ENCODE measurements around the gene AP1S2. TPM values are rescaled to one million over a fixed set of nuclear protein-coding genes. Genes with fewer than 3 reads are reported as not detected.

Gene AP1S2
- total RNA-seq, 2 experiments from 2014 or later: 40.2 to 49.5 TPM

- Histone ChIP-seq H2AFZ (ENCODE audit: low read length) (peak overlapping the region; percentile 98), H3K27ac (ENCODE audit: low read depth, low read length, poor library complexity, severe bottlenecking) (peak overlapping the region; percentile 95)
- POLR2A ChIA-PET: interaction anchor here (0.7 to 1.4 kb wide), 9 partner anchors 9 to 245 kb away, joined by 3 to 4 read pairs (median 3); no protein-coding TSS in a partner anchor
Observed at GRCh38 chrX:15856636-15857035, 2.0 kb upstream of the AP1S2 start.

GRCh38 chrX:15856222-15856587, 1.6 kb upstream of the AP1S2 start:
- Histone ChIP-seq H3K4me2 (ENCODE audit: low read length) (peak overlapping the region; percentile 99), H3K4me3 (ENCODE audit: low read depth, low read length, poor library complexity, severe bottlenecking) (peak overlapping the region; percentile 83), H3K4me1 (ENCODE audit: insufficient read depth, low read length, poor library complexity, severe bottlenecking) (peaks cover 33% of the 10 kb centered on the region), H3K36me3 (ENCODE audit: insufficient read depth, low read length) (peaks cover 11% of the 10 kb centered on the region), H2AFZ (ENCODE audit: low read length) (peak overlapping the region; percentile 98), H3K27ac (ENCODE audit: low read depth, low read length, poor library complexity, severe bottlenecking) (peak overlapping the region; percentile 95), H3K79me2 (ENCODE audit: insufficient read depth, low read depth, low read length) (peaks cover 21% of the 10 kb centered on the region; the same call in 1 of the 2 replicates), H3K9me3 (ENCODE audit: low read length) (no peaks in the 10 kb centered on the region), H4K20me1 (ENCODE audit: insufficient read depth, low read length) (no peaks in the 10 kb centered on the region), H3K9me2 (ENCODE audit: insufficient read depth, low read length) (no peaks in the 10 kb centered on the region)
- ChIA-PET POLR2A (interaction anchor here (0.7 to 1.4 kb wide), 9 partner anchors 9 to 246 kb away, joined by 3 to 4 read pairs (median 3); no protein-coding TSS in a partner anchor), CTCF (ENCODE audit: unreplicated experiment) (no interaction called here)
- no TSS peak for BruUV-seq (replicated peaks)
- intact Hi-C loops (cut with micrococcal nuclease; ENCODE audit: unreplicated experiment): loop anchor here (5.0 kb wide), 1 partner anchor 256 kb away; no protein-coding TSS in a partner anchor
- peak; percentile 15 for DNase-seq (ENCODE audit: low spot score)
- no peak for TF ChIP-seq CTCF (conservative IDR thresholded peaks at IDR 0.05; ENCODE audit: low read length)
- no peak for TF ChIP-seq EZH2phosphoT487 (IDR thresholded peaks at IDR 0.05; ENCODE audit: borderline replicate concordance, low read depth, low read length)

More at GRCh38 chrX:15856636-15857035, 2.0 kb upstream of the AP1S2 start:
- Histone ChIP-seq H4K20me1 (ENCODE audit: insufficient read depth, low read length) (no peaks in the 10 kb centered on the region), H3K9me2 (ENCODE audit: insufficient read depth, low read length) (no peaks in the 10 kb centered on the region), H3K79me2 (ENCODE audit: insufficient read depth, low read depth, low read length) (peaks cover 21% of the 10 kb centered on the region; the same call in 1 of the 2 replicates), H3K36me3 (ENCODE audit: insufficient read depth, low read length) (peaks cover 6% of the 10 kb centered on the region), H3K4me1 (ENCODE audit: insufficient read depth, low read length, poor library complexity, severe bottlenecking) (peaks cover 31% of the 10 kb centered on the region), H3K4me2 (ENCODE audit: low read length) (peak overlapping the region; percentile 99), H3K9me3 (ENCODE audit: low read length) (no peaks in the 10 kb centered on the region), H3K4me3 (ENCODE audit: low read depth, low read length, poor library complexity, severe bottlenecking) (peak overlapping the region; percentile 83)
- DNase-seq (ENCODE audit: low spot score): no peak
- intact Hi-C loops (cut with micrococcal nuclease; ENCODE audit: unreplicated experiment): loop anchor here (5.0 kb wide), 1 partner anchor 256 kb away; no protein-coding TSS in a partner anchor
- CTCF ChIA-PET (ENCODE audit: unreplicated experiment): no interaction called here
- no TSS peak for BruUV-seq (replicated peaks)
- no peak for TF ChIP-seq CTCF (conservative IDR thresholded peaks at IDR 0.05; ENCODE audit: low read length)
- TF ChIP-seq EZH2phosphoT487 (IDR thresholded peaks at IDR 0.05; ENCODE audit: borderline replicate concordance, low read depth, low read length): no peak

- BruUV-seq (replicated peaks): TSS peak; percentile 88
- intact Hi-C loops (cut with micrococcal nuclease; ENCODE audit: unreplicated experiment): loop anchor here (1.0 to 5.0 kb wide), 3 partner anchors 65 to 281 kb away; partner anchors contain the start of gene ZRSR2
- Histone ChIP-seq H3K9me3 (ENCODE audit: low read length) (no peaks in the 10 kb centered on the region), H4K20me1 (ENCODE audit: insufficient read depth, low read length) (no peaks in the 10 kb centered on the region), H3K36me3 (ENCODE audit: insufficient read depth, low read length) (peaks cover 16% of the 10 kb centered on the region), H3K79me2 (ENCODE audit: insufficient read depth, low read depth, low read length) (peaks cover 21% of the 10 kb centered on the region; the same call in 1 of the 2 replicates), H3K4me3 (ENCODE audit: low read depth, low read length, poor library complexity, severe bottlenecking) (peak overlapping the region; percentile 83), H3K4me2 (ENCODE audit: low read length) (peak overlapping the region; percentile 99), H2AFZ (ENCODE audit: low read length) (peak overlapping the region; percentile 98), H3K27ac (ENCODE audit: low read depth, low read length, poor library complexity, severe bottlenecking) (peak overlapping the region; percentile 95), H3K4me1 (ENCODE audit: insufficient read depth, low read length, poor library complexity, severe bottlenecking) (peaks cover 33% of the 10 kb centered on the region), H3K9me2 (ENCODE audit: insufficient read depth, low read length) (no peaks in the 10 kb centered on the region)
- ChIA-PET POLR2A (interaction anchor here (0.9 to 1.4 kb wide), 9 partner anchors 10 to 949 kb away, joined by 3 to 4 read pairs (median 4); no protein-coding TSS in a partner anchor), CTCF (ENCODE audit: unreplicated experiment) (no interaction called here)
- DNase-seq (ENCODE audit: low spot score): peak; percentile 28
- TF ChIP-seq EZH2phosphoT487 (IDR thresholded peaks at IDR 0.05; ENCODE audit: borderline replicate concordance, low read depth, low read length) (no peak), CTCF (conservative IDR thresholded peaks at IDR 0.05; ENCODE audit: low read length) (no peak)
Observed at GRCh38 chrX:15855568-15856221, 1.1 kb upstream of the AP1S2 start.
